NOMO-1 (cell line): ENCODE data around the gene EPHA8.
A peak's percentile ranks its signal among the peaks of the same experiment; 100 is the strongest.

ENCODE experiments used
- DNase-seq, 2 experiments: peaks; one replicate each; lab custom pipeline; 2025; ENCODE audit not compliant: unreplicated experiment in 2 of 2; lab: John Stamatoyannopoulos, UW

EPHA8 gene

GRCh38 chr1:22563671-22564602 lies 648 bp downstream of the EPHA8 start:
- DNase-seq, result no peak

DNA sequence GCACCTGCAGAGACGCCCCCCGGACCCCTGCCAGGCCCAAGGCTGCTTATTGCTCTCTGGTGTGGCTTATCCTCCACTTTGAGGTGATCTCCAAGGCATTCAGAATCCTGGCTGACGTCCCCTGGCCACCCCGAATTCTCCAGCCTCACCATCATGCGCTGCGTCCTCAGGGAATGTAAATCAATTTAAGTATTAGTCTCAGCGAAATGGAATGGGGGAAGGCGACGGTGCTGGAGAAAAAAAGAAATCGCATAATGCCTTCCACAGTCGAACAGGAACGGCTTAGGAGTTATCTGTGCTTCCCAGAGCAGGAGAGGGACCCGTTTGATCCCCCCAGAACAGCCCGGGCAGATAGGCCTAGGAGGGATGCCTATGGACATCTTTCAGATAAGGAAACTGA lies 2.9 kb downstream of the EPHA8 start:
- DNase-seq, result no peak

- DNase-seq, result no peak
Observed at GRCh38 chr1:22567197-22567596, 3.9 kb downstream of the EPHA8 start.

DNA sequence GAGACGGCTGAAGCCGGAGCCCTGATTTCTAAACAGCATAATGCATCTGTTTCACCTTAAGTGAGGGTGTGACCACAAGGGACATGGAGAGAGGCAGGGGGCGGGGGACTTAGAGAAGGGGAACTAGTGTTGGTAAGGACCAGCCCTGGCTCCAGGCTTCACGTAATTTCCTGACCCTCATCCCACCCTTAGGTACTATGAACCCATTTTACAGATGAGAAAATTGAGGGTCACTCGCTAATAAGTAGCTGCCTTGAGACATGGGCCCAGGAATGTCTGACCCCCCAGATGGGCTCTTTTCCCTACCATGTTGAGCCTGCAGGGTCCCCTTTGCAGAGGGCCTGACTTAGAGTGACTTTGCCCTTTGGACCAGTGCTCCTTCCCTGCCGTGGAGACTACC lies 4.7 kb downstream of the EPHA8 start:
- DNase-seq, result no peak

DNA sequence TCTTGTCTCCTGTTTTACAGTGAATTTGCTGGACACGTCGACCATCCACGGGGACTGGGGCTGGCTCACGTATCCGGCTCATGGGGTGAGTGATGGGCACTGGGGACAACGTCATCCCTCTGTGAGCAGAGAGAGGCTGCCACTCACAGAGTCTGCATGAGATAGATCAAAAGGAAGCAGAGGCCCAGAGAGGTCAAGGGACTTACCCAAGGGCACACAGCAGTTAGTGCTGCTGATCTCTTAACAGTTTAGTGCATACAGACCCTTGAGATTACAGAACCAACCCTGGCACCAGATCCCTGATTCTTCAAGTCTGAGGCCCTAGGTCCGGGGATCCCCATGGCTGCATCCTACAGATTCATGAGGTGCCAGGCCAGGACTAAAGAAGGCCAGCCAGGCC lies 6.0 kb downstream of the EPHA8 start:
- DNase-seq, result no peak

DNA sequence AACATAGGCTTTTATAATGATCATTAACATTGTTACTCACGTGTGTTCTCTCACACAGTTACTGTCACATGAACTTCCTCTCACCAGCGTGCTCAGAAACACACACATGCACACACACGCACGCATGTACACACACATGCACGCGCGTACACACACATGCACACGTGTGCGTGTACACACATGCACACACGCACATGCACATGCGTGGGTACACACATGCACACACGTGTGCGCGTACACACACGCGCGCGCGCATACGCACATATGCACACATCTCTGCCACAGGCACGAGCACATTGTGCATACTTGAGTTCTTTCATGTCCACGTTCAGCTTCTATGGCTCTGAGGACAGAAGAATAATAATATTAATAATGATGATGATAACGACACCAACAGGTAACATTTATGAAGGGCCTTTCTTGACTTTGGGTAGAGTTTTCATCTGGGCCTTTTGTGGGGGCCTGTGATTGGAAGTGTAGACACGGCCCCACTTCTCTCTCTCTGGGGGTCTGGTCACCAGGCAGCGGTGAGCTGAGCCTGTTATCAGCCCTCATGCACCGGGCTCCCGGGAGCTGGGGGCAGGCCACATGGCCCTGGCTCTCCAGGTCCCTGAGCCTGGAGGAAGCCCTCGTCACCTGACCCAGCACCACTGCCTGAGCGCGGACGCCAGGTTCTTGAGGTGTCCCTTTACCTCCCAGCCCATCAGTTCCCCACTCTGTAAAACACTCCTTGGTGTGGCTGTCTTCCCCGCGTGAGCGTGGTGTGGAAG lies 7.0 kb downstream of the EPHA8 start:
- DNase-seq, result no peak

DNA sequence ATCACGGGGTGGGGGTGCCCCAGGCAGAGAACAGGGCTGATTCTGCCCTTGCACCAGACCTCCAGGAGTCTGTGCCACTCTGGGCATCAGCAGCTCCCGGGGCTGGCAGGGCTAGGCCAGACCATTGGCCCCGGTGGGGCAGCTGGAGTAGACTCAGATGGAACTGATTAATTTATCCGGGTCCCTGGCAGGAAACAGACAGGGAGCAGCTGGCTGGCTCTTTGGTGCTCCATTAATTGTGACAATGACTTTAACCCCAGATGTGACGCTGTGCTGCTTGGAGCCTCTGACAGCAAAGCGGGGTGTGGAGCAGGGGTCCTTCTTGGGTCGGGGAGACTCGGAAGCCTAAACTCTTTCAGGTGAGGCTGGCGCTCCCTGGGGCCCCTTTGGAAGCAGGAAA lies 9.5 kb downstream of the EPHA8 start:
- DNase-seq, result no peak

GRCh38 chr1:22573237-22573636 lies 9.9 kb downstream of the EPHA8 start:
- no peak for DNase-seq

DNA sequence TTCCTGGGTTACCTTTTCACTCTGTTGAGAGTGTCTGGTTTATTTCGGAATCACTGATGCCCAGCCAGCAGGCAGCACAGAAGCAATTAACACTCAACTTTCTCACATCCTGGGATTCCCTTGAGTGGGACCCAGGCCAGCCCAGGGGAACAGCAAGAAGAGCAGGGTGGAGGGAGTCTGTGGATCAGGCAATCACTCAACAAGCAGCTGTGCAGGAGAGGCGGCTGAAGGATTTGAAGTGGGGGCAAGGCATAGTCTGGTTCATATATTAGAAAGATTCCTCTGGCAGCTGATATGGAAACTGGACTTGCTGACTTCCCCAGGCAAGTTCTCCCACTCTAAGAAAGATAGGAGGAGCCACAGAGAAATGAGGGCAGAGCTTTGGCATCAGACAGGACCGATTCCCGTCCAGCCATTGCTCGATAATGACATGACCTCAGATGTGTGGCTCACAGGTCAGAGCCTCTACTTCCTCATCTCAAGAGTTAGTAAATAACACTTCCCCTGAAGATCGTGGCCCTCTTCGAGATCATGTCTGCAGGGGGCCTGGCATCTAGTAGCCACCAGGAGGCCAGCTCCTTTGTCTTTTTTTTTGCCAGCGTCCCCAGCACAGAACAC lies 12.4 kb downstream of the EPHA8 start:
- peak in 1 of 2 experiments; percentile 3 for DNase-seq

DNA sequence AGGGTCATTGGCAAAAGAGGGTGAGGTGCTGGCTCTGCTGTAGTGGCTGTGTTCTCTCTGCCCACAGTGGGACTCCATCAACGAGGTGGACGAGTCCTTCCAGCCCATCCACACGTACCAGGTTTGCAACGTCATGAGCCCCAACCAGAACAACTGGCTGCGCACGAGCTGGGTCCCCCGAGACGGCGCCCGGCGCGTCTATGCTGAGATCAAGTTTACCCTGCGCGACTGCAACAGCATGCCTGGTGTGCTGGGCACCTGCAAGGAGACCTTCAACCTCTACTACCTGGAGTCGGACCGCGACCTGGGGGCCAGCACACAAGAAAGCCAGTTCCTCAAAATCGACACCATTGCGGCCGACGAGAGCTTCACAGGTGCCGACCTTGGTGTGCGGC lies 12.9 kb downstream of the EPHA8 start:
- DNase-seq, result no peak

DNA sequence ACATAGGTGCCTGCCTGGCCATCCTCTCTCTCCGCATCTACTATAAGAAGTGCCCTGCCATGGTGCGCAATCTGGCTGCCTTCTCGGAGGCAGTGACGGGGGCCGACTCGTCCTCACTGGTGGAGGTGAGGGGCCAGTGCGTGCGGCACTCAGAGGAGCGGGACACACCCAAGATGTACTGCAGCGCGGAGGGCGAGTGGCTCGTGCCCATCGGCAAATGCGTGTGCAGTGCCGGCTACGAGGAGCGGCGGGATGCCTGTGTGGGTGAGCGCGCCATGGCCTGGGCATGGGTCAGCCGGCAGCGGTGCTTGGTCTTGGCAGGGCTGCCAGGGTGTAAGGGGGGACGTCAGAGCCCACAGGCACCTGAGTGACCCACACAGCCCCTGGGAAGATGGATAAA lies 13.3 kb downstream of the EPHA8 start:
- no peak for DNase-seq

GRCh38 chr1:22578732-22579361 lies 15.6 kb downstream of the EPHA8 start:
- DNase-seq, result no peak

DNA sequence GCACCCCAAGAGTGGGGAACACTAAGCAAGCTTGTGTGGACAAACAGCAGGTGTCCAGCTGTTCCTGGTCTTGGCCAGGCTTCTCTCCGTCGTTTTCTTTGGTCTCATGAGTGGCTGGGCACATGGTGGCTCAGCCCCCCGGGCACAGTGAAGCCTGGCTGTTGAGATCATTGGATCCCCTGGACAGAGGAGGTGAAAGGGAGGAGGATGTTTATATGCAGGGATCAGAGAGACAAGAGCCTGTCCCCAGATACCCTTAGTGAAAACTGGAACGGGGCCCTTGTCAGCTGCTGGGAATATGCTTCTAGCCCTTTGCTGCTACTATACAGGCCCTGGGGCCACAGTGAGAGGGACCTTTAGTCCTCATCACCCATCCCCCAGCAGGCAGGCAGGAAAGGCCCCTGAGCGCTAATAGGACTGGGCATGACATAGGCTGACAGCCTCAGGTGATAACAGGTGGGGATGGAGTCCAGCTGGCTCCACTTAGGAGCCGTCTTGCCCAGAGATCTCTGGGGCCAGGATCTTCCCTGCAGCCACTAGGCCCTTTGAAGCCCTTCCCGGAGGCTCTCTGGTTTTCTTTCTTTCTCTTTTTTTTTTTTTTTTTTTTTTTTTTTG lies 16.4 kb downstream of the EPHA8 start:
- no peak for DNase-seq

GRCh38 chr1:22582661-22583635 lies 19.7 kb downstream of the EPHA8 start:
- DNase-seq, result peak; percentile 12 to 17

DNA sequence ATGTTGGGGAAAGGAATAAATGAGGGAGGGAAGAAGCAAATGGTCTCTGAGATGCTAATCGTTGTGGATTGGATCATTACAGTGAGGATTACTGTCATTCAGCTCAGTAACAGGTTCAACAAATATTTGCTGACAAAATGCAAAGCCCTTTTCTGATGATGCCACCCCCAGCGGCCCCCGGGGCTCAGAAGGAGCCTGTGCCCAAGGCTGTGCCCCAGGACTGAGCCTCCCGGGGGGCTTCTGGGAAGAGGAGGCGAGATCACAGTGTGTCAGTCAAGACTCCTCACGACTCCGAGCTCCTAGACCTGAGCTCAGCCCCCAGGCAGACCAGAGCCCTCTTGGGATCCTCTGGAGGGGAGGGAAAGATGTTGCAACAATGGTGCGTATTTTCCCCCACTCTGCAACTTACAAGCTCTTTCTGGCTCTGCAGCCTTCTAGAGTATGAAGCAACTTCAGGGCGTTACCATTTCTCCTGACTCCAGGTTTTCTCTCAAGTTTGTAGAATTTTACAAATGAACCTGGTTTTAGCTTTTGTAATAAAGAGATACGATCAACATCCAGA lies 20.8 kb downstream of the EPHA8 start:
- no peak for DNase-seq

GRCh38 chr1:22584970-22585369 lies 21.7 kb downstream of the EPHA8 start:
- DNase-seq, result no peak

- DNase-seq, result no peak
Observed at GRCh38 chr1:22585471-22585870, 22.2 kb downstream of the EPHA8 start.

DNA sequence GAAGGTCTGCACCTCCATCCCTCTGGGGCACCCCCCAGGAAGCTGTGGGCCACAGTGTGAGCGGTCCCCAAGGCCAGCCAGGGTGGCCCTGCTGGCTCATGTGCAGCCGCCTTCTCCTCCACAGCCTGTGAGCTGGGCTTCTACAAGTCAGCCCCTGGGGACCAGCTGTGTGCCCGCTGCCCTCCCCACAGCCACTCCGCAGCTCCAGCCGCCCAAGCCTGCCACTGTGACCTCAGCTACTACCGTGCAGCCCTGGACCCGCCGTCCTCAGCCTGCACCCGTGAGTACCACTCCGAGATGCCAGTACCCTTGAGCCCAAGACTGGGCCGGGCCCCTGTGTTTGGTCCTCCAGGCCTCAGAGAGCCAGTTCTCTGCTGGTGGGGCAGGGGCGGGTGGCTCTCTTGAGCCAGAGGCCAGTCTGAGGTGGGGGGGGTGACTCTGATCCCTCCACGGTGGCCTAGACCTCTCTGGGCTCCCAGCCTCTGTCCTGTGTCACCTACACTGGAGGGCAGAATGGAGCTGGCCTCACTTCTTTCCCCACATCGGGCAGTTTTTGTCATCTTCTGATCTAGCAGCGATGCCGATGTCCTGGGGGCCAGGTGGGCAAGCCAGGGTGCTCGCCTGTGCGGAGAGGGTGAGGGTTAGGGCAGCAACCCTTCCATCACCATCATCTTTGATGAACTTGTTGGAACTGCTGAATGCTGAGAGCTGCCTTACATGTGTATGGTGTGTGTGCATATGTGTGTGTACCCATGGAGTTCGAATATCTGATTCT lies 23.3 kb downstream of the EPHA8 start:
- no peak for DNase-seq
